HepG2 (cell line): ENCODE results near the gene KLHL35. TPM values are rescaled to one million over a fixed set of nuclear protein-coding genes. Genes with fewer than 3 reads are reported as not detected.

Experiments used
- ATAC-seq: fragments of 200-7000 bp; cut with Tn5 transposase; 3 replicates; pipeline ENCODE4 v1.9.1; 2020; ENCODE audit warnings: mild to moderate bottlenecking, moderate library complexity
- BruUV-seq: library from RNA; stranded (reverse); fragments of 400-500 nt; replicated peaks from 2 replicates; lab custom pipeline; 2021; lab: Mats Ljungman, UMichigan
- CTCF ChIA-PET: fragments of 300-600 bp; formaldehyde crosslinking; extraction: SDS; loops from one replicate; lab custom pipeline; 2021; ENCODE audit warnings: low total read pairs, inconsistent platforms, low intra/inter-chr PET ratio; lab: Yijun Ruan, JAX
- POLR2A ChIA-PET: fragments of 350-600 bp; sonication (Branson Sonifier 250); formaldehyde crosslinking; loops from one replicate; lab custom pipeline; 2020; ENCODE audit warnings: antibody characterized with exemption, inconsistent platforms; lab: Yijun Ruan, JAX
- DNase-seq: peaks from one replicate; pipeline ENCODE4 v3.0.0-alpha.2; 2015; ENCODE audit warnings: low spot score
- FAIRE-seq: peaks from 3 replicates; lab custom pipeline; 2011; peaks lifted over from hg19 to GRCh38; lab: Jason Lieb, UNC
- H2AFZ ChIP-seq: one replicate; pipeline ENCODE4 v1.6.1; 2011; ENCODE audit warnings: low read length, inconsistent platforms
- H3K27ac ChIP-seq: fragments of 300-600 bp; 3 replicates; pipeline ENCODE4 v1.8.0; 2011; ENCODE audit warnings: mixed run types, mild to moderate bottlenecking, mixed read lengths, low read length, inconsistent platforms; ENCODE audit not compliant: insufficient read depth; ENCODE audit errors: extremely low read length
- H3K27me3 ChIP-seq, 2 experiments: fragments of 200-600 bp in 1 of 2; 2 replicates in 1 of 2; 3 replicates in 1 of 2; pipeline versions ENCODE4 v1.6.0 to v1.8.0; 2011; ENCODE audit warnings: low read length in 2 of 2, mild to moderate bottlenecking in 2 of 2, moderate library complexity in 2 of 2, inconsistent platforms in 1 of 2; ENCODE audit not compliant: insufficient read depth in 2 of 2, control insufficient read depth in 1 of 2
- H3K36me3 ChIP-seq, 2 experiments: fragments of 200-600 bp in 1 of 2; replicated peaks in 1 of 2; 2 replicates in 1 of 2; 3 replicates in 1 of 2; pipeline versions ENCODE4 v1.5.1 to v1.8.0; 2011; ENCODE audit warnings: low read length in 2 of 2, inconsistent platforms in 1 of 2; ENCODE audit not compliant: insufficient read depth in 2 of 2, control insufficient read depth in 1 of 2
- H3K4me1 ChIP-seq: 2 replicates; pipeline ENCODE4 v1.5.1; 2012; ENCODE audit warnings: low read length, inconsistent platforms; ENCODE audit not compliant: insufficient read depth
- H3K4me2 ChIP-seq: 2 replicates; pipeline ENCODE4 v1.6.0; 2011; ENCODE audit warnings: low read depth, low read length, inconsistent platforms
- H3K4me3 ChIP-seq, 3 experiments: fragments of 200-600 bp in 1 of 3; sonication (generic), shearing (Covaris generic) in 1 of 3; replicated peaks in 1 of 3; 2 replicates each; pipeline ENCODE4 v1.5.1; 2011 to 2016; ENCODE audit warnings: low read length in 3 of 3, inconsistent platforms in 2 of 3, low read depth in 2 of 3, mild to moderate bottlenecking in 2 of 3, control low read depth in 1 of 3, mixed read lengths in 1 of 3; ENCODE audit not compliant: insufficient read depth in 1 of 3
- H3K79me2 ChIP-seq: one replicate; pipeline ENCODE4 v1.6.1; 2011; ENCODE audit warnings: low read length, inconsistent platforms; ENCODE audit not compliant: insufficient read depth
- H3K9ac ChIP-seq: 2 replicates; pipeline ENCODE4 v1.6.0; 2011; ENCODE audit warnings: mild to moderate bottlenecking, low read depth, low read length, inconsistent platforms; ENCODE audit not compliant: insufficient read depth
- H3K9me3 ChIP-seq: 2 replicates; pipeline ENCODE4 v1.5.1; 2012; ENCODE audit warnings: mild to moderate bottlenecking, low read length
- H4K20me1 ChIP-seq: 2 replicates; pipeline ENCODE4 v1.6.0; 2011; ENCODE audit warnings: inconsistent platforms, mild to moderate bottlenecking, low read length, moderate library complexity; ENCODE audit not compliant: insufficient read depth
- ATF7-NPFF ChIP-seq: sonication (generic); formaldehyde crosslinking; IDR thresholded peaks from 2 replicates; pipeline ENCODE4 v1.8.1; 2023; ENCODE audit warnings: mild to moderate bottlenecking, low read depth, missing genetic modification reagents, moderate library complexity
- HNF1A ChIP-seq, 2 experiments: sonication (generic) in 1 of 2; formaldehyde crosslinking in 1 of 2; IDR thresholded peaks; 2 replicates each; pipeline versions ENCODE4 v1.4.0 to v1.6.1; 2016 to 2020; ENCODE audit warnings: borderline replicate concordance in 1 of 2, low read depth in 1 of 2, mild to moderate bottlenecking in 1 of 2, missing genetic modification reagents in 1 of 2
- ISL2 ChIP-seq: sonication (generic); formaldehyde crosslinking; IDR thresholded peaks from 2 replicates; pipeline ENCODE4 v1.5.0; 2020; ENCODE audit warnings: missing genetic modification reagents
- PHF21A ChIP-seq: sonication (generic); formaldehyde crosslinking; IDR thresholded peaks from 2 replicates; pipeline ENCODE4 v1.5.0; 2020; ENCODE audit warnings: mild to moderate bottlenecking, missing genetic modification reagents
- PPARG ChIP-seq: conservative IDR thresholded peaks from 2 replicates; pipeline ENCODE4 v1.6.1; 2016; ENCODE audit warnings: missing biosample characterization, missing genetic modification reagents
- RARG ChIP-seq: sonication (generic); formaldehyde crosslinking; IDR thresholded peaks from 2 replicates; pipeline ENCODE4 v1.4.0; 2020; ENCODE audit warnings: low read depth, mild to moderate bottlenecking, missing genetic modification reagents
- RBM22 ChIP-seq: fragments of 200-400 bp; formaldehyde crosslinking; optimal IDR thresholded peaks from 2 replicates; pipeline ENCODE3; 2017; ENCODE audit warnings: mild to moderate bottlenecking, low read length, moderate library complexity
- TBP ChIP-seq: sonication (generic); formaldehyde crosslinking; IDR thresholded peaks from 2 replicates; pipeline ENCODE4 v1.5.0; 2020; ENCODE audit warnings: missing genetic modification reagents
- ZBTB21 ChIP-seq: sonication (generic); formaldehyde crosslinking; IDR thresholded peaks from 2 replicates; pipeline ENCODE4 v1.4.0; 2020; ENCODE audit warnings: missing genetic modification reagents
- ZNF512 ChIP-seq: sonication (generic); formaldehyde crosslinking; IDR thresholded peaks from 2 replicates; pipeline ENCODE4 v1.4.0; 2020; ENCODE audit warnings: mild to moderate bottlenecking, missing genetic modification reagents
- ZNF513 ChIP-seq: sonication (generic); formaldehyde crosslinking; conservative IDR thresholded peaks from 2 replicates; pipeline ENCODE4 v1.5.0; 2020; ENCODE audit warnings: missing genetic modification reagents
- WGBS: methylation state at CpG from one replicate; pipeline ENCODE4 v1.1.6; 2017; ENCODE audit warnings: low lambda C conversion rate; 5-methylcytosine and 5-hydroxymethylcytosine counted together
- in situ Hi-C: cut with HindIII; loops from 2 replicates; pipeline ENCODE4 v1.10.0; 2017; ENCODE audit warnings: low pct_unique_long_range_greater_than_20kb; ENCODE audit not compliant: extremely low pct_ligation_motif_present
- intact Hi-C: fragments of 100-400 bp; cut with micrococcal nuclease; formaldehyde crosslinking; loops from one replicate; pipeline ENCODE4 v1.10.0; 2022; ENCODE audit not compliant: unreplicated experiment
- polyA plus RNA-seq, 8 experiments: library from polyadenylated mRNA; depleted of rRNA in 3 of 8; stranded (reverse) in 7 of 8; unstranded in 1 of 8; fragments of >200 nt; fragmentation: Illumina TruSeq in 4 of 8; extraction: Trizol in 4 of 8; gene quantifications; 2 replicates each; pipeline versions ENCODE4 v1.2.1 to v1.2.3, GENCODE V29; 2011 to 2016; ENCODE audit warnings: low read depth in 4 of 8, missing spikeins in 1 of 8, mixed read lengths in 1 of 8; ENCODE audit not compliant: insufficient read depth in 1 of 8
- total RNA-seq, 5 experiments: library from RNA; depleted of rRNA; stranded (reverse); fragments of >200 nt; fragmentation: Illumina TruSeq; extraction: Trizol; gene quantifications; 2 replicates each; pipeline ENCODE4 v1.2.3, GENCODE V29; 2016; ENCODE audit warnings: low read depth in 1 of 5

KLHL35 gene
- total and polyA plus RNA-seq, 2 of the 13 experiments (the other 11 are each of a cell fraction or from before 2014, with no cell fraction given) = not detected

- 50% methylated on average over 4 of the region's 4 CpGs for WGBS
- FAIRE-seq (no peak), ATAC-seq (no peak), DNase-seq (no peak)
- ChIA-PET CTCF (no interaction called here), POLR2A (interaction anchor here (0.8 kb wide), 1 partner anchor 23 kb away, joined by 3 read pairs; no protein-coding TSS in a partner anchor)
- Histone ChIP-seq H3K4me3 (no peak overlapping the region), H3K79me2 (no peaks in the 10 kb centered on the region), H3K9me3 (no peaks in the 10 kb centered on the region), H3K4me1 (peaks cover 58% of the 10 kb centered on the region), H3K9ac (no peak overlapping the region), H3K27me3 (peaks cover 7 to 32% of the 10 kb centered on the region in 2 experiments), H4K20me1 (peaks cover 4% of the 10 kb centered on the region; the same call in 1 of the 2 replicates), H3K36me3 (no peaks in the 10 kb centered on the region), H3K27ac (no peak overlapping the region), H3K4me2 (no peak overlapping the region), H2AFZ (no peak overlapping the region)
- intact Hi-C loops (no loop called here), in situ Hi-C loops (no loop called here)
- TF ChIP-seq ZBTB21 (CRISPR knock-in tag) (no peak), ZNF513 (CRISPR knock-in tag) (no peak), PHF21A (CRISPR knock-in tag) (no peak), RARG (CRISPR knock-in tag) (no peak), RBM22 (no peak), PPARG (no peak), ISL2 (CRISPR knock-in tag) (no peak), ATF7-NPFF (no peak), ZNF512 (no peak), HNF1A (IDR thresholded peaks at IDR 0.05; ENCODE audit: low read depth) (no peak), HNF1A (CRISPR knock-in tag; IDR thresholded peaks at IDR 0.05; ENCODE audit: borderline replicate concordance) (no peak), TBP (CRISPR knock-in tag) (no peak)
- BruUV-seq = no TSS peak
Observed at GRCh38 chr11:75374646-75375045, 58.4 kb downstream of the KLHL35 start.
